Tibial nerve (tissue), 4 donors: ENCODE measurements around the gene ASMTL. TPM values are rescaled to one million over a fixed set of nuclear protein-coding genes. Genes with fewer than 3 reads are reported as not detected.

ENCODE experiments used
- DNase-seq, 2 donors: peaks; one replicate each; pipeline ENCODE4 v3.0.0-alpha.2; 2019; ENCODE audit warnings: low spot score in 2 of 2
- H3K27ac ChIP-seq, 4 donors: fragments of 200-600 bp; sonication (generic) in 3 of 4; one replicate each; pipeline ENCODE4 v1.5.1; 2017 to 2019; ENCODE audit warnings: mild to moderate bottlenecking in 1 of 4
- H3K27me3 ChIP-seq, 2 donors: fragments of 200-600 bp; sonication (generic) in 1 of 2; one replicate each; pipeline versions ENCODE4 v1.5.1 to v1.6.0; 2017 to 2019
- H3K36me3 ChIP-seq, 3 donors: fragments of 200-600 bp; sonication (generic); one replicate each; pipeline ENCODE4 v1.5.1; 2018 to 2019
- H3K4me1 ChIP-seq, 4 donors: fragments of 200-600 bp; sonication (generic) in 3 of 4; one replicate each; pipeline ENCODE4 v1.5.1; 2017 to 2019
- H3K4me3 ChIP-seq, 4 donors: fragments of 200-600 bp; sonication (generic) in 3 of 4; one replicate each; pipeline ENCODE4 v1.5.1; 2017 to 2019; ENCODE audit warnings: mild to moderate bottlenecking in 1 of 4, moderate library complexity in 1 of 4
- H3K9me3 ChIP-seq, 4 donors: fragments of 200-600 bp; sonication (generic) in 3 of 4; one replicate each; pipeline ENCODE4 v1.5.1; 2017 to 2019
- EP300 ChIP-seq, 2 donors: sonication (generic); formaldehyde crosslinking; IDR thresholded peaks; one replicate each; pipeline ENCODE4 v1.6.1; 2017; ENCODE audit warnings: antibody characterized with exemption in 2 of 2, mild to moderate bottlenecking in 1 of 2
- POLR2A ChIP-seq, 2 donors: fragments of 450-650 bp; IDR thresholded peaks; one replicate each; pipeline ENCODE4 v1.6.1; 2017; ENCODE audit warnings: antibody characterized with exemption in 2 of 2, mild to moderate bottlenecking in 2 of 2, moderate library complexity in 2 of 2
- WGBS, 2 donors: methylation state at CpG; one replicate each; pipeline ENCODE4 v1.1.5; 2018; 5-methylcytosine and 5-hydroxymethylcytosine counted together
- total RNA-seq, 4 donors: library from RNA; depleted of rRNA; stranded (reverse); fragments of >200 nt; gene quantifications; one replicate each; pipeline ENCODE4 v1.1.0, GENCODE V29; 2016
- TF ChIP-seq, protein P1 (sequence below), 5 experiments: fragments of 200-600 bp in 3 of 5; fragments of 450-650 bp in 2 of 5; sonication (generic) in 3 of 5; IDR thresholded peaks; one replicate each; pipeline ENCODE4 v1.5.1; 2016 to 2019; ENCODE audit warnings: antibody characterized with exemption in 5 of 5, mild to moderate bottlenecking in 3 of 5, moderate library complexity in 2 of 5

Gene ASMTL
- total RNA-seq, 4 donors from 2014 or later = 25.1 to 47.2 (median 43.3) TPM

GRCh38 chrX:1466232-1466661 is 13.5 kb upstream of the ASMTL start:
- H3K9me3 ChIP-seq = no peaks in the 10 kb centered on the region
- H3K27ac ChIP-seq = no peak overlapping the region
- peaks cover 0 to 45% of the 10 kb centered on the region in 2 donors for H3K27me3 ChIP-seq
- no peak for DNase-seq
- TF ChIP-seq, protein P1, sequence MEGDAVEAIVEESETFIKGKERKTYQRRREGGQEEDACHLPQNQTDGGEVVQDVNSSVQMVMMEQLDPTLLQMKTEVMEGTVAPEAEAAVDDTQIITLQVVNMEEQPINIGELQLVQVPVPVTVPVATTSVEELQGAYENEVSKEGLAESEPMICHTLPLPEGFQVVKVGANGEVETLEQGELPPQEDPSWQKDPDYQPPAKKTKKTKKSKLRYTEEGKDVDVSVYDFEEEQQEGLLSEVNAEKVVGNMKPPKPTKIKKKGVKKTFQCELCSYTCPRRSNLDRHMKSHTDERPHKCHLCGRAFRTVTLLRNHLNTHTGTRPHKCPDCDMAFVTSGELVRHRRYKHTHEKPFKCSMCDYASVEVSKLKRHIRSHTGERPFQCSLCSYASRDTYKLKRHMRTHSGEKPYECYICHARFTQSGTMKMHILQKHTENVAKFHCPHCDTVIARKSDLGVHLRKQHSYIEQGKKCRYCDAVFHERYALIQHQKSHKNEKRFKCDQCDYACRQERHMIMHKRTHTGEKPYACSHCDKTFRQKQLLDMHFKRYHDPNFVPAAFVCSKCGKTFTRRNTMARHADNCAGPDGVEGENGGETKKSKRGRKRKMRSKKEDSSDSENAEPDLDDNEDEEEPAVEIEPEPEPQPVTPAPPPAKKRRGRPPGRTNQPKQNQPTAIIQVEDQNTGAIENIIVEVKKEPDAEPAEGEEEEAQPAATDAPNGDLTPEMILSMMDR (IDR thresholded peaks at IDR 0.05) = no peak
- no peak for TF ChIP-seq POLR2A (IDR thresholded peaks at IDR 0.05)
- TF ChIP-seq EP300 (IDR thresholded peaks at IDR 0.05) = no peak
- 11 to 12% methylated on average over 10 to 36 of the region's 36 CpGs for WGBS, 2 donors
- H3K4me1 ChIP-seq = peaks cover 0 to 4% (median 0%) of the 10 kb centered on the region in 4 donors
- no peak overlapping the region for H3K4me3 ChIP-seq
- no peaks in the 10 kb centered on the region for H3K36me3 ChIP-seq

DNA sequence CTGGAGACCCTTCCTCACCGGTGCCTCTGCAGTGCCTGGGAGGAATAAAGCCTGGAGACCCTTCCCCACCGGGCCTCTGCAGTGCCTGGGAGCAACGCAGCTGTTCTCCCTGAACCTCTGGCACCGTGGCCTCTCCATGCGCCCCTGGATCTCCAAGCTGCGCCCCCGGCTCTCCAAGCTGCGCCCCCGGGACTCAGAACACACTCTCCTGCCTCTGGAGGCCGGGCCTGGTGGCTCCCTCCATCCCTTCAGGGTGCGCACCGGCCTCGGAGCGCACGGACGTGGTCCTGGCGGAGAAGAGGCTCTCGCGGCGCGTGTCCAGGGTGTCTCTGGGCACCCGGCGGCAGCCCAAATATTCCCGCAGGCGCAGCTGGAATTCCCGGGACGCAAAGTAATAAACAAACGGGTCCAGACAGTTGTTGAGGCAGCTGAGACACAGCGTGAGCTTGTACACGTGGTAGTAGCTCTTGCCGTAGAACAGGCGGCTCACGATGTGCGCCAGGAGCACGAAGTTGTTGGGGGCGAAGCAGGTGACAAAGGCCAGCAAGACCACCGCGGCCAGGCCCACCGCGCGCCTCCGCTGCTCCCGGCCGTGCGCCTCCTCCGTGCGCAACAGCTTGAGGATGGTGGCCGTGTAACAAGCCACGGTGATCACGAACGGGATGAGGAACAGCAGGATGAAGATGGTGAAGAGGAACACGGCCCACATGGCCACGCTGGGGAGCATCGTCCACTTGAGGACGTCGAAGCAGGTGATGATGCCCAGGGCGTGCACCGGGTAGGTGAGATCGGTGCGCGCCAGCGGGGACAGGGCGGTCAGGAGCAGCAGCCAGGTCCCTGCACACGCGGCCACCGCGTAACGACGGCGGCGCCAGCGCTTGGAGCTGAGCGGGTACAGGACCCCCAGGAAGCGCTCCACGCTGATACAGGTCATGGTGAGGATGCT is 12.8 kb upstream of the ASMTL start:
- TF ChIP-seq, protein P1 (IDR thresholded peaks at IDR 0.05) = no peak
- TF ChIP-seq POLR2A (IDR thresholded peaks at IDR 0.05) (no peak), EP300 (IDR thresholded peaks at IDR 0.05) (no peak)
- H3K27me3 ChIP-seq = peaks cover 0 to 45% of the 10 kb centered on the region in 2 donors
- no peak overlapping the region for H3K27ac ChIP-seq
- no peaks in the 10 kb centered on the region for H3K36me3 ChIP-seq
- H3K9me3 ChIP-seq = no peaks in the 10 kb centered on the region
- no peak for DNase-seq
- H3K4me3 ChIP-seq = no peak overlapping the region
- WGBS, 2 donors = 41% methylated on average over 55 to 65 of the region's 75 CpGs
- peaks cover 0 to 4% (median 0%) of the 10 kb centered on the region in 4 donors for H3K4me1 ChIP-seq

- peaks cover 0 to 4% (median 0%) of the 10 kb centered on the region in 4 donors for H3K4me1 ChIP-seq
- no peak for DNase-seq
- no peaks in the 10 kb centered on the region for H3K36me3 ChIP-seq
- no peak overlapping the region for H3K27ac ChIP-seq
- H3K4me3 ChIP-seq = no peak overlapping the region
- TF ChIP-seq, protein P1 (IDR thresholded peaks at IDR 0.05) = no peak
- TF ChIP-seq EP300 (IDR thresholded peaks at IDR 0.05) (no peak), POLR2A (IDR thresholded peaks at IDR 0.05) (no peak)
- no peaks in the 10 kb centered on the region for H3K9me3 ChIP-seq
- peaks cover 0 to 45% of the 10 kb centered on the region in 2 donors for H3K27me3 ChIP-seq
- WGBS, 2 donors = 68 to 73% methylated on average over 12 of the region's 12 CpGs
These were observed 12.2 kb upstream of the ASMTL start for GRCh38 chrX:1464971-1465285.

- Histone ChIP-seq H3K4me1 (peaks cover 0 to 4% (median 0%) of the 10 kb centered on the region in 4 donors), H3K27me3 (peaks cover 0 to 45% of the 10 kb centered on the region in 2 donors), H3K36me3 (no peaks in the 10 kb centered on the region), H3K27ac (no peak overlapping the region), H3K9me3 (no peaks in the 10 kb centered on the region), H3K4me3 (no peak overlapping the region)
- WGBS, 2 donors = 63 to 75% methylated on average over 19 to 24 of the region's 24 CpGs
- TF ChIP-seq POLR2A (IDR thresholded peaks at IDR 0.05) (no peak), EP300 (IDR thresholded peaks at IDR 0.05) (no peak)
- TF ChIP-seq, protein P1 (IDR thresholded peaks at IDR 0.05) = no peak
- DNase-seq = no peak
These were observed 11.6 kb upstream of the ASMTL start for GRCh38 chrX:1464041-1464970.
